OCI-LY1 (cell line): ENCODE measurements around the gene TP53.

Experiments used
- EZH2 ChIP-seq: fragments of 200-600 bp; sonication (generic), shearing (Covaris generic); IDR thresholded peaks from 2 replicates; pipeline ENCODE4 v1.8.0; 2017; ENCODE audit warnings: borderline replicate concordance, mixed run types, mild to moderate bottlenecking, antibody characterized with exemption, low read length, moderate library complexity, mixed read lengths
- TF ChIP-seq, protein P1 (sequence below): fragments of 200-600 bp; sonication (generic), shearing (Covaris generic); IDR thresholded peaks from 2 replicates; pipeline ENCODE4 v1.5.1; 2017; ENCODE audit warnings: mild to moderate bottlenecking, antibody characterized with exemption, low read length, moderate library complexity, mixed read lengths

DNA sequence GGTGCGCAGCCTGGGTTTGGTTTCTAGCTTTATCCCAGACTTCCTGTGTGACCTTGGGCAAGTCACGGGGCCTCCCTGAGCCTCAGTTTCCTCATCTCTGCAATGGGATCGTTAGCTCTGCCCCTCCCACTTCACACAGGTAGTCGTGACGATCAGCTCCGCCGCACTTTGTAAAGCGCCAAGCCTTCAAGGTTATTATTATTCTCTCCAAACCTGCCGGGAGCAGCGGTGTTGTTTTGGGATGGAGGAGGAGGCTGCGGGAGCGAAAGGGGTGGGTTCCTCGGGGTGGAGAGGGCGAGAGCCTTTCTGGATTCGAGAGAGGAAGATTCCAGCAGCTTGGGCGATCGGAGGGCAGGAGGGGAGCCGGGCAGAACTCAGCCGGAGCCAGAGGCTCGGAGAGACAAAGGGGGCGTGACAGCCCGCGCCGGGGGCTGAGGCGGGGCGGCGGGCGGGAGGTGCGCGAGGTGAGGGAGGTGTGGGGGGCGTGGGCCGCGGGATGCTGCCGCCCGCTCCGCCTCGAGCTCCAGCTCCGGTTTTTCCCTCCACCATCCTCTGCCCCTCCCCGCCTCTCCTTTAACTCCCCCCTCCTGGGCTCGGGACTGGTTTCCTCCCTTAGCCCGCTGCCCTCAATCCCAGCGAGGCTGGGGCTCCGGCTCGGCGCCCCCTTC is 17.4 kb upstream of the TP53 start, which contains the start of gene EFNB3:
- TF ChIP-seq EZH2: no peak
- TF ChIP-seq, protein P1, sequence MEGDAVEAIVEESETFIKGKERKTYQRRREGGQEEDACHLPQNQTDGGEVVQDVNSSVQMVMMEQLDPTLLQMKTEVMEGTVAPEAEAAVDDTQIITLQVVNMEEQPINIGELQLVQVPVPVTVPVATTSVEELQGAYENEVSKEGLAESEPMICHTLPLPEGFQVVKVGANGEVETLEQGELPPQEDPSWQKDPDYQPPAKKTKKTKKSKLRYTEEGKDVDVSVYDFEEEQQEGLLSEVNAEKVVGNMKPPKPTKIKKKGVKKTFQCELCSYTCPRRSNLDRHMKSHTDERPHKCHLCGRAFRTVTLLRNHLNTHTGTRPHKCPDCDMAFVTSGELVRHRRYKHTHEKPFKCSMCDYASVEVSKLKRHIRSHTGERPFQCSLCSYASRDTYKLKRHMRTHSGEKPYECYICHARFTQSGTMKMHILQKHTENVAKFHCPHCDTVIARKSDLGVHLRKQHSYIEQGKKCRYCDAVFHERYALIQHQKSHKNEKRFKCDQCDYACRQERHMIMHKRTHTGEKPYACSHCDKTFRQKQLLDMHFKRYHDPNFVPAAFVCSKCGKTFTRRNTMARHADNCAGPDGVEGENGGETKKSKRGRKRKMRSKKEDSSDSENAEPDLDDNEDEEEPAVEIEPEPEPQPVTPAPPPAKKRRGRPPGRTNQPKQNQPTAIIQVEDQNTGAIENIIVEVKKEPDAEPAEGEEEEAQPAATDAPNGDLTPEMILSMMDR: no peak
